ENCODE data around the gene AGPAT2. TPM values are rescaled to one million over a fixed set of nuclear protein-coding genes. Genes with fewer than 3 reads are reported as not detected.

AGPAT2 gene
- total and polyA plus RNA-seq, 4 donors: 26.9 to 64.9 (median 40.5) TPM

DNA sequence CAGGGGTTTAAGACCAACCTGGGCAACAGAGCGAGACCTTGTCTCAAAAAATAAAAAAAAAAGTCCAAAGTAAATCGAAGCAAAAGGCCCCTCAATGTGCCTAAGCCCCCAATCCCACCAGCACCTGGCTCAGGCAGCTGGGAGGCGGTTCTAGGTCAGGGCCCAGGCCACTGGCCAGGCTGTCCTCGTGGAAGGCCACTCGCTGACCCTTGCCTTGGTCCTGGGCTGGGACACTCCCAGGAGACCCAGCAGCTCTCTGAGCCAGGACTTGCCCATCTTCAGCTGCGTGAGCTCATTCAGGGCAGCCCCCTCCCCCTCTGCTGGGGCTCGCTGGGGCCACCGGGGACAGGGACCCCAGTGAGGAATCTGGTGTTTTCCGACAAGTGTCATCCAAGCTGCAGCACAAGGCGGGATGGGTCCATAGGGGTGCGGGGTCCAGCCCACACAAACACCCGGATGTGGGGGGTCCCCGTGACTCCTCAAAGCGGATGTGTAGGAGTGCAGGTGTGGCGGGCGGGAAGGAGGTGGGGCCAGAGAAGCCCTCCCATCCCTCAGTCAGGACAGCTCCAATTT is 4.0 kb downstream of the AGPAT2 start:
- no peaks in the 10 kb centered on the region for H3K27me3 ChIP-seq (ENCODE audit: control insufficient read depth in 1 of 2, insufficient read depth in 2 of 2, low read length in 1 of 2)
- H3K4me1 ChIP-seq (ENCODE audit: control insufficient read depth in 1 of 2, insufficient read depth in 2 of 2, low read length in 2 of 2): no peaks in the 10 kb centered on the region
- ATAC-seq (ENCODE audit: low FRiP score) (no peak), DNase-seq (no peak)
- no peak overlapping the region for H3K4me3 ChIP-seq (ENCODE audit: low read length in 2 of 2)
- no peaks in the 10 kb centered on the region for H3K9me3 ChIP-seq (ENCODE audit: control insufficient read depth, low read length)
- no peak overlapping the region for H3K27ac ChIP-seq (ENCODE audit: low read depth in 1 of 2, low read length in 2 of 2)
- WGBS, 2 donors: 94% methylated on average over 15 to 16 of the region's 16 CpGs
- intact Hi-C loops (cut with DNase I): no loop called here
- no peaks in the 10 kb centered on the region for H3K36me3 ChIP-seq (ENCODE audit: control insufficient read depth in 1 of 2, insufficient read depth in 2 of 2, low read length in 1 of 2)

DNA sequence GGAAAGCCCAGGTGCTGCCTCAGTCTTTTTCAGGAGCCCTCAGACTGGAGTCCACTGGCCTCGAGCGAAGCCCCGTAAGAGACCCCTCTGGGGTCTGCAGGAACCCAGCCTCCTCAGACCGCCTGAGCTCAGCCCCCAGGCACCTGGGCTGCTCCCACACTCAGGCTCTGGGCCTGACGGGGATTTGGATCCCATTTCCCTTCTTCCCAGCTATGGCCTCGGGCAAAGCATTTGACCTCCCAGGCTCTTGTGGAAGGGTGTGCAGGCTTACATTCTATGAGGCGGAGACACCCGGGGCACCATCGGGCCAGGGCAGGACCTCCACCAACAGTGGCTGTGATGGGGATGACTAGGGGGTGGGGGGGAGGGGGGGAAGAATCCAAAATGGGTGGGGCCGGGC is 4.5 kb downstream of the AGPAT2 start:
- WGBS, 2 donors: 86 to 87% methylated on average over 10 of the region's 10 CpGs
- Histone ChIP-seq H3K4me1 (ENCODE audit: control insufficient read depth in 1 of 2, insufficient read depth in 2 of 2, low read length in 2 of 2) (no peaks in the 10 kb centered on the region), H3K27ac (ENCODE audit: low read depth in 1 of 2, low read length in 2 of 2) (no peak overlapping the region), H3K9me3 (ENCODE audit: control insufficient read depth, low read length) (no peaks in the 10 kb centered on the region), H3K36me3 (ENCODE audit: control insufficient read depth in 1 of 2, insufficient read depth in 2 of 2, low read length in 1 of 2) (no peaks in the 10 kb centered on the region), H3K27me3 (ENCODE audit: control insufficient read depth in 1 of 2, insufficient read depth in 2 of 2, low read length in 1 of 2) (no peaks in the 10 kb centered on the region), H3K4me3 (ENCODE audit: low read length in 2 of 2) (no peak overlapping the region)
- intact Hi-C loops (cut with DNase I): no loop called here
- ATAC-seq (ENCODE audit: low FRiP score): no peak
- no peak for DNase-seq

DNA sequence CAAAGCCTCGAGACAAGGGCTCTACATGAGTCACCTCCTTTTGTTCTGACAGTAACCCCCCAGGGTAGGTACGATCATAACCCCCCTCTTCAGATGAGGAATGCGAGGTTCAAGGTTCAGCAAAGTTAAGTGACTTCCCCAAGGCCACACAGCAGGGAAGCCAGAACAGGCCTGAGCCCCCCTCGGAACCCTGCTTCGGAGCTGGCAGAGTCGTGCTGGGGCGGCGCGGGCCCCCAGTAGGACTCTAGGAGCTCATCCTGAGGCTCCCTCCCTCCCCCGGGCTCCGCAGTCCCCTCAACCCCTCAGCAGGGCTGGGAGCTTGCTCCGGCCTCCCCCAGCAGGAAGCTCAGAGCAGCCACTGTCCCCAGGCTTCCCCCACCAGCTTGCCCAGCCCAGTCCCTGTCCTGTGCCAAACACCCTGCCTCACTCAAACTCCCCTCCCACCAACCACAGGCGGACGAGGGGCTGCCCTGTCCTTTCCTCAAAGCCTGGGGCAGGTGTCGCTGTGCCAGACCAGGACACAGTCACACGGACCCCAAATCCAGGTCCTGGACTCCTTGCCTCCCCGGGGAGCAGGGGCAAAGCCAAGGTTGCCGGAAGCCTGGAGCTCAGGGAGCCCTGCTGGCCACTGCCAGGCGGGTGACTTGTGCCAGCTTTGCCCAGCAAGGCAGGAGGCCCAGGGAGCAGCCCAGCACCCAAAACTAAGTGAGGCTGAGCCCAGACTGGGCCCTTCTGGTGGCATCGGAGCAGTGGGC is 5.1 kb downstream of the AGPAT2 start:
- no peaks in the 10 kb centered on the region for H3K4me1 ChIP-seq (ENCODE audit: control insufficient read depth in 1 of 2, insufficient read depth in 2 of 2, low read length in 2 of 2)
- 77 to 78% methylated on average over 20 of the region's 20 CpGs for WGBS, 2 donors
- no peaks in the 10 kb centered on the region for H3K36me3 ChIP-seq (ENCODE audit: control insufficient read depth in 1 of 2, insufficient read depth in 2 of 2, low read length in 1 of 2)
- ATAC-seq (ENCODE audit: low FRiP score): no peak
- no peak for DNase-seq
- H3K27me3 ChIP-seq (ENCODE audit: control insufficient read depth in 1 of 2, insufficient read depth in 2 of 2, low read length in 1 of 2): no peaks in the 10 kb centered on the region
- no peak overlapping the region for H3K4me3 ChIP-seq (ENCODE audit: low read length in 2 of 2)
- intact Hi-C loops (cut with DNase I): no loop called here
- no peaks in the 10 kb centered on the region for H3K9me3 ChIP-seq (ENCODE audit: control insufficient read depth, low read length)
- H3K27ac ChIP-seq (ENCODE audit: low read depth in 1 of 2, low read length in 2 of 2): no peak overlapping the region

DNA sequence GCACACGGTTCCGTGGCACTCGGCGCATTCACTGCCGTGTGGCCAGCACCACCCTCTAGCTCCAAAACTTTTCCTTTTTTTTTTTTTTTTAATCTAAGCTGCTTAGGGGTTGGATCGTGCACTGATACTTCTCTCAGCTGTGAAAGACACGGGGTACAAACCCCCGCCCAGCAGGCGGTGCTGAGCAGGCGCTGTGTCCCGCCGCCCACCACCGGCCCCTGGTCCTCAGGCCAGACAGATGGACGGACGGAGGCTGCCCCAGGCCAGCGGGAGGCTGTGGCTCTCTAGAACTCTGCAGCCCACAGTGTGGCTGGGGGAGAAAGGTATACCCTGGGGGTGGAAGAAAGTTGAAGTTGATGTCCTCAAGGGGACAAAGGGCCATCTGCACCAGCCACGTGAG is 6.2 kb downstream of the AGPAT2 start:
- WGBS, 2 donors: 96% methylated on average over 17 of the region's 17 CpGs
- Histone ChIP-seq H3K4me1 (ENCODE audit: control insufficient read depth in 1 of 2, insufficient read depth in 2 of 2, low read length in 2 of 2) (no peaks in the 10 kb centered on the region), H3K36me3 (ENCODE audit: control insufficient read depth in 1 of 2, insufficient read depth in 2 of 2, low read length in 1 of 2) (no peaks in the 10 kb centered on the region), H3K27ac (ENCODE audit: low read depth in 1 of 2, low read length in 2 of 2) (no peak overlapping the region), H3K27me3 (ENCODE audit: control insufficient read depth in 1 of 2, insufficient read depth in 2 of 2, low read length in 1 of 2) (no peaks in the 10 kb centered on the region), H3K4me3 (ENCODE audit: low read length in 2 of 2) (no peak overlapping the region), H3K9me3 (ENCODE audit: control insufficient read depth, low read length) (no peaks in the 10 kb centered on the region)
- no peak for ATAC-seq (ENCODE audit: low FRiP score)
- DNase-seq: no peak
- intact Hi-C loops (cut with DNase I): no loop called here

DNA sequence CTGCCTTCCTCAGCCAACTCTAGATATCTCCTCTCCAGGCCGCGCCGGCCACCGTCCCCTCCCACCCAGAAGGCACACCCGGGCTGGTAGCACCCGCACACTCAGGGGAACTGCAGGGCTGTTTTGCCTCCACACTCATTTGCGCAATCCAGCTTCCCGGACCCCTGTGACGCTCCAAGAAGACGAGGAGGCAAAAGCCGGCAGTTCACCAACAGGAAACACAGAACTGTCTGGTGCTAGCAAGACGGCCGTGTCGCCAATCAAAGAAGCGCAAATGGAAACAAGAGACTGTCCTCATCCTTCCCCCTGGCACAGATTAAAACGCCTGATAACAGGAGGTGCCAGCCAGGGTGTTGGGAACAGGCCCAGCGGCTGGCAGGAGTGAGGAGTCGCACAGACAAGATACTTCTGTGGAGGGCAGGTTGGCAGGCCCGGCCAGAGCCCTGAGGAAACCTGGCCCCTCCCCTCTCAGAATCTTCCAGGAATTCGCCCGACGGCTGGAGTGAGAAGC is 7.8 kb downstream of the AGPAT2 start:
- Histone ChIP-seq H3K36me3 (ENCODE audit: control insufficient read depth in 1 of 2, insufficient read depth in 2 of 2, low read length in 1 of 2) (no peaks in the 10 kb centered on the region), H3K4me1 (ENCODE audit: control insufficient read depth in 1 of 2, insufficient read depth in 2 of 2, low read length in 2 of 2) (no peaks in the 10 kb centered on the region), H3K4me3 (ENCODE audit: low read length in 2 of 2) (no peak overlapping the region), H3K27me3 (ENCODE audit: control insufficient read depth in 1 of 2, insufficient read depth in 2 of 2, low read length in 1 of 2) (no peaks in the 10 kb centered on the region), H3K9me3 (ENCODE audit: control insufficient read depth, low read length) (no peaks in the 10 kb centered on the region), H3K27ac (ENCODE audit: low read depth in 1 of 2, low read length in 2 of 2) (no peak overlapping the region)
- DNase-seq (peak in 1 of 2 donors; percentile 86), ATAC-seq (ENCODE audit: low FRiP score) (no peak)
- intact Hi-C loops (cut with DNase I): no loop called here
- 82 to 87% methylated on average over 22 of the region's 22 CpGs for WGBS, 2 donors

DNA sequence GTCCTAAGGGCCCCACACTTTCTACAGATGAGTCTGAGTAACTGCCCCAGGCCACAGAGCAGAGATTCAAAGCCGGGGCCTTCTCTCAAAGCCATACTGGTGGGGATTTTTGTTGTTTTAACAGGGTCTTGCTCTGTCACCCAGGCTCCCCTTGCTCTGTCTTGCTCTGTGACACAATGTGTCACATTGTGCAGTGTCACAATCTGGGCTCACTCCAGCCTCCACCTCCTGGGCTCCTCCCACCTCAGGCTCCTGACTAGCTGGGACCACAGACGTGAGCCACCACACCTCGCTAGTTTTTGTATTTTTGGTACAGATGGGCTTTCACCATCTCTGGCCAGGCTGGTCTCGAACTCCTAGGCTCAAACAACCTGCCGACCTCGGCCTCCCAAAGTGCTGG is 8.6 kb downstream of the AGPAT2 start:
- no peaks in the 10 kb centered on the region for H3K9me3 ChIP-seq (ENCODE audit: control insufficient read depth, low read length)
- no peaks in the 10 kb centered on the region for H3K36me3 ChIP-seq (ENCODE audit: control insufficient read depth in 1 of 2, insufficient read depth in 2 of 2, low read length in 1 of 2)
- no peaks in the 10 kb centered on the region for H3K4me1 ChIP-seq (ENCODE audit: control insufficient read depth in 1 of 2, insufficient read depth in 2 of 2, low read length in 2 of 2)
- ATAC-seq (ENCODE audit: low FRiP score): no peak
- H3K27me3 ChIP-seq (ENCODE audit: control insufficient read depth in 1 of 2, insufficient read depth in 2 of 2, low read length in 1 of 2): no peaks in the 10 kb centered on the region
- WGBS, 2 donors: 83 to 84% methylated on average over 6 of the region's 6 CpGs
- no peak overlapping the region for H3K27ac ChIP-seq (ENCODE audit: low read depth in 1 of 2, low read length in 2 of 2)
- no peak overlapping the region for H3K4me3 ChIP-seq (ENCODE audit: low read length in 2 of 2)
- intact Hi-C loops (cut with DNase I): no loop called here
- DNase-seq: no peak

DNA sequence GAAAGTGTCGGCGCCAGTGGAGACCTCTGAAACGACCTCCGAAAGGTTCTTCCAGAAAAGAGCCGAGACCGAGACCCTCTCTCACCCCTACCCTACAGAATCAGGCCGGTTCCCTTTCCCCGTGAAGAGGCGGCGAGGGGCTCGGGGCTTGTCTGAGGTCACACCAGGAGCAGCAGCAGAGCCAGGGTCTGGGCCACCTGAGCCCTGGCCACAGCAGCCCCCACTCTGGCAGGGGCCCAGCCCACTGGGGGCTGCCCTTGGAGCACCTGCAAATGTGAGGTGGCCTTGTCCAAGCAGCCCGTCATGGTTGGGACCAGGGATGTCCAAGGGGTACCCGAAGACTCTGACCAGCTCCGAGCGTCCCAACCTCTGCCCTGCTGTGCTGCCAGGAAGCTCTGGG is 9.2 kb downstream of the AGPAT2 start:
- intact Hi-C loops (cut with DNase I): no loop called here
- Histone ChIP-seq H3K27ac (ENCODE audit: low read depth in 1 of 2, low read length in 2 of 2) (no peak overlapping the region), H3K27me3 (ENCODE audit: control insufficient read depth in 1 of 2, insufficient read depth in 2 of 2, low read length in 1 of 2) (no peaks in the 10 kb centered on the region), H3K36me3 (ENCODE audit: control insufficient read depth in 1 of 2, insufficient read depth in 2 of 2, low read length in 1 of 2) (no peaks in the 10 kb centered on the region), H3K9me3 (ENCODE audit: control insufficient read depth, low read length) (no peaks in the 10 kb centered on the region), H3K4me3 (ENCODE audit: low read length in 2 of 2) (no peak overlapping the region), H3K4me1 (ENCODE audit: control insufficient read depth in 1 of 2, insufficient read depth in 2 of 2, low read length in 2 of 2) (no peaks in the 10 kb centered on the region)
- 93 to 94% methylated on average over 14 to 15 of the region's 15 CpGs for WGBS, 2 donors
- ATAC-seq (ENCODE audit: low FRiP score): no peak
- no peak for DNase-seq

DNA sequence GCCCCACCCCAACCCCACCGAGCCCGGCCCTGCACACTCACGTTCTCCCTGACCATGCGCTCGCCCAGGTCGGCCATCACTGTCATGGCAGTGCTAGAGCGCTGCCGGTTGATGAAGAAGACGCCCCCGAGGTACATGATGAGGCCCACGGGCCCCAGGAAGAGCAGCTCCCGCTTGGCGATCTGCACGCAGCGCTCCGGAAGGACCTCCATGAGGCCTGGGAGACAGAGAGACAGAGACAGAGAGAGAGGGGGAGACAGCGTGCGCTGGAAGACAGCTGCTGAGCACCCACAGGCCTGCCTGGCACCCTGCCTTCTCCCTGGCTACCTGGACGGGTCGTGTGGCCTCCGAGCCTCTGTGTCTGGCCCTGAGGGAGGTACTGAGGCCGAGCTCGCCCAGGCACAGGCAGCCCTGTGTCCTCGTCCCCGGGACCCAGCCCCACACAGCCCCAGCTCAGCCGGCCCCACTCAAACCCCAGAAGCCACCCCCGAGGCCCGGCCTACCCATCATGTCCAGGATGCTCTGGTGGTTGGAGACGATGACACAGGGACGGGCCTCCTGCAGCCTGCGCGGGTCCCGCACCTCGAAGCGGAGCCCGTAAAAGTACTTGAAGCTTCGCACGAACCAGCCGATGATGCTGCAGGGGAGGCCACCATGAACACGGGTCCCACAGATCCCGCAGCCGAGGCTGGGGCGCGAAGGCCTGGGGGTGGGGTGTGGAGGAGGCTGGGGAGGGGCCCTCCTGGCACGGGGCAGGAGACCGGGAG is 10.2 kb downstream of the AGPAT2 start:
- ATAC-seq (ENCODE audit: low FRiP score): no peak
- no peak overlapping the region for H3K4me3 ChIP-seq (ENCODE audit: low read length in 2 of 2)
- H3K9me3 ChIP-seq (ENCODE audit: control insufficient read depth, low read length): no peaks in the 10 kb centered on the region
- H3K36me3 ChIP-seq (ENCODE audit: control insufficient read depth in 1 of 2, insufficient read depth in 2 of 2, low read length in 1 of 2): no peaks in the 10 kb centered on the region
- no peak overlapping the region for H3K27ac ChIP-seq (ENCODE audit: low read depth in 1 of 2, low read length in 2 of 2)
- H3K4me1 ChIP-seq (ENCODE audit: control insufficient read depth in 1 of 2, insufficient read depth in 2 of 2, low read length in 2 of 2): no peaks in the 10 kb centered on the region
- H3K27me3 ChIP-seq (ENCODE audit: control insufficient read depth in 1 of 2, insufficient read depth in 2 of 2, low read length in 1 of 2): no peaks in the 10 kb centered on the region
- DNase-seq: no peak
- intact Hi-C loops (cut with DNase I): no loop called here
- 91 to 92% methylated on average over 45 to 46 of the region's 46 CpGs for WGBS, 2 donors
